Measurements from ENCODE around the gene ARVCF. TPM values are rescaled to one million over a fixed set of nuclear protein-coding genes. Genes with fewer than 3 reads are reported as not detected.

ARVCF gene
- polyA plus RNA-seq, 1 donor from 2014 or later, result 112 TPM

- Histone ChIP-seq H3K9ac (ENCODE audit: low read length) (no peak overlapping the region), H3F3A (ENCODE audit: insufficient read depth, low read length, poor library complexity, severe bottlenecking) (no peaks in the 10 kb centered on the region), H3K27ac (ENCODE audit: low read length) (no peak overlapping the region), H3K9me2 (ENCODE audit: insufficient read depth, low read length) (no peaks in the 10 kb centered on the region), H3K79me2 (replicated peaks; ENCODE audit: insufficient read depth, low read length) (no peaks in the 10 kb centered on the region), H2AFZ (ENCODE audit: low read depth, low read length) (no peak overlapping the region), H3K27me3 (ENCODE audit: insufficient read depth, low read depth, low read length) (peaks cover 2% of the 10 kb centered on the region), H3K4me3 (ENCODE audit: low read length) (no peak overlapping the region), H3K36me3 (ENCODE audit: insufficient read depth, low read length) (no peaks in the 10 kb centered on the region), H4K20me1 (ENCODE audit: insufficient read depth) (no peaks in the 10 kb centered on the region), H3K4me2 (ENCODE audit: low read length) (no peak overlapping the region), H3K9me3 (ENCODE audit: low read length) (no peaks in the 10 kb centered on the region)
- TF ChIP-seq, protein P1, sequence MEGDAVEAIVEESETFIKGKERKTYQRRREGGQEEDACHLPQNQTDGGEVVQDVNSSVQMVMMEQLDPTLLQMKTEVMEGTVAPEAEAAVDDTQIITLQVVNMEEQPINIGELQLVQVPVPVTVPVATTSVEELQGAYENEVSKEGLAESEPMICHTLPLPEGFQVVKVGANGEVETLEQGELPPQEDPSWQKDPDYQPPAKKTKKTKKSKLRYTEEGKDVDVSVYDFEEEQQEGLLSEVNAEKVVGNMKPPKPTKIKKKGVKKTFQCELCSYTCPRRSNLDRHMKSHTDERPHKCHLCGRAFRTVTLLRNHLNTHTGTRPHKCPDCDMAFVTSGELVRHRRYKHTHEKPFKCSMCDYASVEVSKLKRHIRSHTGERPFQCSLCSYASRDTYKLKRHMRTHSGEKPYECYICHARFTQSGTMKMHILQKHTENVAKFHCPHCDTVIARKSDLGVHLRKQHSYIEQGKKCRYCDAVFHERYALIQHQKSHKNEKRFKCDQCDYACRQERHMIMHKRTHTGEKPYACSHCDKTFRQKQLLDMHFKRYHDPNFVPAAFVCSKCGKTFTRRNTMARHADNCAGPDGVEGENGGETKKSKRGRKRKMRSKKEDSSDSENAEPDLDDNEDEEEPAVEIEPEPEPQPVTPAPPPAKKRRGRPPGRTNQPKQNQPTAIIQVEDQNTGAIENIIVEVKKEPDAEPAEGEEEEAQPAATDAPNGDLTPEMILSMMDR (IDR thresholded peaks at IDR 0.05; ENCODE audit: poor library complexity, severe bottlenecking), result no peak
- TF ChIP-seq EZH2 (IDR thresholded peaks at IDR 0.05; ENCODE audit: borderline replicate concordance, insufficient read depth, low read length, poor library complexity, severe bottlenecking) (no peak), MXI1 (conservative IDR thresholded peaks at IDR 0.05; ENCODE audit: poor library complexity, severe bottlenecking) (no peak), SMC3 (conservative IDR thresholded peaks at IDR 0.05; ENCODE audit: poor library complexity) (no peak), RAD21 (conservative IDR thresholded peaks at IDR 0.05) (no peak), POLR2AphosphoS5 (IDR thresholded peaks at IDR 0.05) (no peak), EP300 (conservative IDR thresholded peaks at IDR 0.05; ENCODE audit: poor library complexity, severe bottlenecking) (no peak), TAF1 (IDR thresholded peaks at IDR 0.05; ENCODE audit: low read depth) (no peak)
- TF ChIP-seq, protein P2, sequence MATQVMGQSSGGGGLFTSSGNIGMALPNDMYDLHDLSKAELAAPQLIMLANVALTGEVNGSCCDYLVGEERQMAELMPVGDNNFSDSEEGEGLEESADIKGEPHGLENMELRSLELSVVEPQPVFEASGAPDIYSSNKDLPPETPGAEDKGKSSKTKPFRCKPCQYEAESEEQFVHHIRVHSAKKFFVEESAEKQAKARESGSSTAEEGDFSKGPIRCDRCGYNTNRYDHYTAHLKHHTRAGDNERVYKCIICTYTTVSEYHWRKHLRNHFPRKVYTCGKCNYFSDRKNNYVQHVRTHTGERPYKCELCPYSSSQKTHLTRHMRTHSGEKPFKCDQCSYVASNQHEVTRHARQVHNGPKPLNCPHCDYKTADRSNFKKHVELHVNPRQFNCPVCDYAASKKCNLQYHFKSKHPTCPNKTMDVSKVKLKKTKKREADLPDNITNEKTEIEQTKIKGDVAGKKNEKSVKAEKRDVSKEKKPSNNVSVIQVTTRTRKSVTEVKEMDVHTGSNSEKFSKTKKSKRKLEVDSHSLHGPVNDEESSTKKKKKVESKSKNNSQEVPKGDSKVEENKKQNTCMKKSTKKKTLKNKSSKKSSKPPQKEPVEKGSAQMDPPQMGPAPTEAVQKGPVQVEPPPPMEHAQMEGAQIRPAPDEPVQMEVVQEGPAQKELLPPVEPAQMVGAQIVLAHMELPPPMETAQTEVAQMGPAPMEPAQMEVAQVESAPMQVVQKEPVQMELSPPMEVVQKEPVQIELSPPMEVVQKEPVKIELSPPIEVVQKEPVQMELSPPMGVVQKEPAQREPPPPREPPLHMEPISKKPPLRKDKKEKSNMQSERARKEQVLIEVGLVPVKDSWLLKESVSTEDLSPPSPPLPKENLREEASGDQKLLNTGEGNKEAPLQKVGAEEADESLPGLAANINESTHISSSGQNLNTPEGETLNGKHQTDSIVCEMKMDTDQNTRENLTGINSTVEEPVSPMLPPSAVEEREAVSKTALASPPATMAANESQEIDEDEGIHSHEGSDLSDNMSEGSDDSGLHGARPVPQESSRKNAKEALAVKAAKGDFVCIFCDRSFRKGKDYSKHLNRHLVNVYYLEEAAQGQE (IDR thresholded peaks at IDR 0.05; ENCODE audit: borderline replicate concordance), result no peak
Observed at GRCh38 chr22:20011123-20011992, 5.3 kb downstream of the ARVCF start.

- no peak overlapping the region for H3K9ac ChIP-seq (ENCODE audit: low read length)
- no peak overlapping the region for H3K4me2 ChIP-seq (ENCODE audit: low read length)
- TF ChIP-seq EP300 (conservative IDR thresholded peaks at IDR 0.05; ENCODE audit: poor library complexity, severe bottlenecking), result no peak
- no peak for TF ChIP-seq POLR2AphosphoS5 (IDR thresholded peaks at IDR 0.05)
- TF ChIP-seq TAF1 (IDR thresholded peaks at IDR 0.05; ENCODE audit: low read depth), result no peak
- TF ChIP-seq RAD21 (conservative IDR thresholded peaks at IDR 0.05), result no peak
- TF ChIP-seq, protein P1 (IDR thresholded peaks at IDR 0.05; ENCODE audit: poor library complexity, severe bottlenecking), result no peak
- TF ChIP-seq EZH2 (IDR thresholded peaks at IDR 0.05; ENCODE audit: borderline replicate concordance, insufficient read depth, low read length, poor library complexity, severe bottlenecking), result no peak
- TF ChIP-seq SMC3 (conservative IDR thresholded peaks at IDR 0.05; ENCODE audit: poor library complexity), result no peak
- no peaks in the 10 kb centered on the region for H3K9me2 ChIP-seq (ENCODE audit: insufficient read depth, low read length)
- H3F3A ChIP-seq (ENCODE audit: insufficient read depth, low read length, poor library complexity, severe bottlenecking), result no peaks in the 10 kb centered on the region
- no peak overlapping the region for H3K4me3 ChIP-seq (ENCODE audit: low read length)
- H3K9me3 ChIP-seq (ENCODE audit: low read length), result no peaks in the 10 kb centered on the region
- no peaks in the 10 kb centered on the region for H4K20me1 ChIP-seq (ENCODE audit: insufficient read depth)
- no peak overlapping the region for H2AFZ ChIP-seq (ENCODE audit: low read depth, low read length)
- H3K27ac ChIP-seq (ENCODE audit: low read length), result no peak overlapping the region
- no peaks in the 10 kb centered on the region for H3K36me3 ChIP-seq (ENCODE audit: insufficient read depth, low read length)
- H3K27me3 ChIP-seq (ENCODE audit: insufficient read depth, low read depth, low read length), result no peaks in the 10 kb centered on the region
- no peaks in the 10 kb centered on the region for H3K79me2 ChIP-seq (replicated peaks; ENCODE audit: insufficient read depth, low read length)
Observed at GRCh38 chr22:20010307-20011122, 6.1 kb downstream of the ARVCF start.

Data from neural cell (in vitro differentiated cells).